GM12878 (cell line): ENCODE results near the gene TSNAX. TPM values are rescaled to one million over a fixed set of nuclear protein-coding genes. Genes with fewer than 3 reads are reported as not detected.

Experiments used
- ATAC-seq: fragments of 200-7000 bp; cut with Tn5 transposase; 3 replicates; pipeline ENCODE4 v1.9.1; 2020; ENCODE audit warnings: mild to moderate bottlenecking, moderate library complexity
- BruUV-seq: library from RNA; stranded (reverse); fragments of 400-500 nt; replicated peaks from 2 replicates; lab custom pipeline; 2021; lab: Mats Ljungman, UMichigan
- CTCF ChIA-PET: fragments of 300-600 bp; sonication (Branson Sonifier 250); formaldehyde crosslinking; extraction: SDS; loops from one replicate; lab custom pipeline; 2021; ENCODE audit warnings: inconsistent platforms; lab: Yijun Ruan, JAX
- POLR2A ChIA-PET: fragments of 350-600 bp; formaldehyde crosslinking; extraction: SDS; loops from one replicate; lab custom pipeline; 2021; ENCODE audit warnings: inconsistent platforms; lab: Charles Lee
- RAD21 ChIA-PET: fragments of 300-600 bp; sonication (Branson Sonifier 250); formaldehyde crosslinking; loops from one replicate; lab custom pipeline; 2023; ENCODE audit warnings: antibody characterized with exemption; ENCODE audit not compliant: unreplicated experiment; lab: Charles Lee
- SMC1A ChIA-PET: fragments of 300-600 bp; sonication (Branson Sonifier 250); formaldehyde crosslinking; loops from one replicate; lab custom pipeline; 2023; ENCODE audit not compliant: unreplicated experiment, uncharacterized antibody; lab: Charles Lee
- DNase-seq: peaks from one replicate; pipeline ENCODE4 v3.0.0-alpha.2; 2011; ENCODE audit warnings: low read depth, low spot score
- FAIRE-seq: peaks from 3 replicates; lab custom pipeline; 2011; peaks lifted over from hg19 to GRCh38; lab: Jason Lieb, UNC
- H2AFZ ChIP-seq: 2 replicates; pipeline ENCODE4 v1.6.0; 2011; ENCODE audit warnings: low read depth, low read length, control low read depth; ENCODE audit not compliant: control insufficient read depth
- H3K27ac ChIP-seq: 2 replicates; pipeline ENCODE4 v1.5.1; 2011; ENCODE audit warnings: control low read depth; ENCODE audit not compliant: control insufficient read depth, insufficient read depth
- H3K27me3 ChIP-seq, 2 experiments: replicated peaks in 1 of 2; 2 replicates each; pipeline versions ENCODE4 v1.6.0 to v1.6.1; 2011; ENCODE audit warnings: low read length in 1 of 2; ENCODE audit not compliant: control insufficient read depth in 2 of 2, insufficient read depth in 2 of 2
- H3K36me3 ChIP-seq, 2 experiments: 2 replicates each; pipeline ENCODE4 v1.5.1; 2011; ENCODE audit warnings: low read length in 1 of 2; ENCODE audit not compliant: control insufficient read depth in 2 of 2, insufficient read depth in 2 of 2
- H3K4me1 ChIP-seq: 2 replicates; pipeline ENCODE4 v1.6.1; 2011; ENCODE audit warnings: mild to moderate bottlenecking, low read length, moderate library complexity, mixed read lengths; ENCODE audit not compliant: control insufficient read depth, insufficient read depth
- H3K4me2 ChIP-seq: 2 replicates; pipeline ENCODE4 v1.6.0; 2011; ENCODE audit warnings: control low read depth; ENCODE audit not compliant: control insufficient read depth, insufficient read depth
- H3K4me3 ChIP-seq: fragments of 200-600 bp; sonication (generic); 2 replicates; pipeline ENCODE4 v1.5.1; 2016
- H3K79me2 ChIP-seq: 2 replicates; pipeline ENCODE4 v1.6.0; 2011; ENCODE audit warnings: low read length; ENCODE audit not compliant: control insufficient read depth, insufficient read depth
- H3K9ac ChIP-seq: 2 replicates; pipeline ENCODE4 v1.8.0; 2011; ENCODE audit warnings: low read length, control low read depth, mixed read lengths; ENCODE audit not compliant: control insufficient read depth, insufficient read depth
- H3K9me3 ChIP-seq: replicated peaks from 3 replicates; pipeline ENCODE4 v1.5.1; 2011; ENCODE audit warnings: mild to moderate bottlenecking, low read length; ENCODE audit not compliant: control insufficient read depth, insufficient read depth
- H4K20me1 ChIP-seq: 2 replicates; pipeline ENCODE4 v1.6.0; 2011; ENCODE audit not compliant: control insufficient read depth, insufficient read depth
- BHLHE40 ChIP-seq, 2 experiments: fragments of 450-650 bp in 1 of 2; IDR thresholded peaks; 2 replicates each; pipeline ENCODE4 v1.6.1; 2011 to 2017; ENCODE audit warnings: low read depth in 2 of 2, borderline replicate concordance in 1 of 2, improper control_type of control experiment in 1 of 2, low read length in 1 of 2, mild to moderate bottlenecking in 1 of 2
- CBX5 ChIP-seq: sonication (generic); IDR thresholded peaks from 2 replicates; pipeline ENCODE4 v1.6.1; 2016; ENCODE audit warnings: low read depth, moderate library complexity, mild to moderate bottlenecking, inconsistent platforms
- GABPA ChIP-seq: IDR thresholded peaks from 2 replicates; pipeline ENCODE4 v1.6.1; 2014; ENCODE audit warnings: antibody characterized with exemption, low read depth, mild to moderate bottlenecking, inconsistent platforms
- GATAD2B ChIP-seq: fragments of 450-650 bp; conservative IDR thresholded peaks from 2 replicates; pipeline ENCODE4 v1.6.1; 2017; ENCODE audit warnings: low read depth, mild to moderate bottlenecking, moderate library complexity
- KLF5 ChIP-seq: fragments of 450-650 bp; IDR thresholded peaks from 2 replicates; pipeline ENCODE4 v1.6.1; 2014; ENCODE audit warnings: mild to moderate bottlenecking; ENCODE audit not compliant: partially characterized antibody
- NR2C2 ChIP-seq: IDR thresholded peaks from 2 replicates; pipeline ENCODE4 v1.6.1; 2011; ENCODE audit warnings: borderline replicate concordance, low read depth; ENCODE audit not compliant: control insufficient read depth, insufficient read length
- ZZZ3 ChIP-seq: IDR thresholded peaks from 2 replicates; pipeline ENCODE4 v1.6.1; 2011; ENCODE audit warnings: low read depth; ENCODE audit not compliant: control insufficient read depth, insufficient read length
- WGBS: methylation state at CpG from one replicate; pipeline ENCODE4 v1.1.6; 2016; ENCODE audit warnings: low lambda C conversion rate; ENCODE audit not compliant: insufficient replicate concordance, insufficient coverage; ENCODE audit errors: missing lambda C conversion rate; 5-methylcytosine and 5-hydroxymethylcytosine counted together
- in situ Hi-C: fragments of 300-500 bp; cut with MboI; formaldehyde crosslinking; loops from 9 replicates; pipeline ENCODE4 v1.14.3; 2018; ENCODE audit warnings: mixed read lengths
- intact Hi-C: fragments of 100-400 bp; cut with micrococcal nuclease; formaldehyde crosslinking; loops from one replicate; pipeline ENCODE4 v1.14.2; 2022; ENCODE audit not compliant: unreplicated experiment
- polyA plus RNA-seq, 11 experiments: library from polyadenylated mRNA; depleted of rRNA in 4 of 11; unstranded in 6 of 11; stranded (reverse) in 5 of 11; fragments of >200 nt; fragmentation: Nextera tagmentation in 4 of 11; fragmentation: Illumina TruSeq in 1 of 11; extraction: Ambion mirVana in 4 of 11; extraction: Trizol in 1 of 11; gene quantifications; 1 replicate in 1 of 11; 2 replicates in 10 of 11; pipeline versions ENCODE4 v1.2.1 to v1.2.3, GENCODE V29; 2011 to 2016; ENCODE audit warnings: inconsistent platforms in 2 of 11, missing spikeins in 2 of 11, low read depth in 1 of 11
- total RNA-seq, 4 experiments: library from RNA; depleted of rRNA in 3 of 4; stranded (reverse); fragments of >200 nt in 3 of 4; fragmentation: Illumina TruSeq in 1 of 4; extraction: Trizol in 1 of 4; gene quantifications; 2 replicates each; pipeline versions ENCODE4 v1.2.1 to v1.2.3, GENCODE V29; 2013 to 2021
- TF ChIP-seq, protein P1 (sequence below): fragments of 450-650 bp; IDR thresholded peaks from 2 replicates; pipeline ENCODE4 v1.6.1; 2017; ENCODE audit warnings: mild to moderate bottlenecking
- TF ChIP-seq, protein P2 (sequence below): IDR thresholded peaks from 2 replicates; pipeline ENCODE4 v1.6.1; 2011; ENCODE audit warnings: low read depth, mild to moderate bottlenecking, low read length, moderate library complexity, borderline replicate concordance; ENCODE audit errors: extremely low read depth
- TF ChIP-seq, protein P3 (sequence below): fragments of 450-650 bp; IDR thresholded peaks from 2 replicates; pipeline ENCODE4 v1.6.1; 2016; ENCODE audit warnings: mild to moderate bottlenecking

TSNAX gene
- total and polyA plus RNA-seq, 10 of the 15 experiments (the other 5 are each of a cell fraction or from before 2014, with no cell fraction given), result 24.8 to 49.7 (median 35.6) TPM

DNA sequence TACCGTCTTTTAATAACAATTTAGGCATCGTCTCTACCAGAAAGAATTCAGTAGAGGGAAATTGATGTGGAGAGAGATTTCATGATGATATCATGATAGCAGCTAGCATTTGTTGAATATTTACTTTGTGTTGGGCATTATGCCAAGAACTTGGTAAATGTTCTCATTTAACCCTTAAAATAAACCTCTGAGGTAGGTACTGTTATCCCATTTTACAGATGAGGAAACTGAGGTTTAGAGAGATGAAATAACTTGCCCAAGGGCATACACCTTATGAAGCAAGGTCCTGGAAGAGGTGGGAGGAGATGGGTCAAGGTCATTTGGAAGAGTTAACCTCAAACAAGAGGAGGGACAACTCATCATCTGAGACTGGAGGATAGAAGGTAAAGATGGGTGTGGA is 34.8 kb downstream of the TSNAX start:
- no TSS peak for BruUV-seq
- no peaks in the 10 kb centered on the region for H3K79me2 ChIP-seq
- no peak overlapping the region for H3K9ac ChIP-seq
- no peaks in the 10 kb centered on the region for H3K4me1 ChIP-seq
- ChIA-PET RAD21 (no interaction called here), SMC1A (no interaction called here), CTCF (interaction anchor here (0.9 to 1.0 kb wide), 2 partner anchors 12 to 165 kb away, joined by 3 read pairs; no protein-coding TSS in a partner anchor), POLR2A (no interaction called here)
- no peak overlapping the region for H3K27ac ChIP-seq
- FAIRE-seq (no peak), ATAC-seq (no peak), DNase-seq (no peak)
- 95% methylated on average over 2 of the region's 2 CpGs for WGBS
- no peak overlapping the region for H2AFZ ChIP-seq
- no peaks in the 10 kb centered on the region for H4K20me1 ChIP-seq
- no peak overlapping the region for H3K4me2 ChIP-seq
- intact Hi-C loops, result no loop called here
- no peaks in the 10 kb centered on the region for H3K9me3 ChIP-seq
- no peaks in the 10 kb centered on the region for H3K27me3 ChIP-seq
- no peak overlapping the region for H3K4me3 ChIP-seq
- in situ Hi-C loops, result no loop called here
- TF ChIP-seq, protein P1, sequence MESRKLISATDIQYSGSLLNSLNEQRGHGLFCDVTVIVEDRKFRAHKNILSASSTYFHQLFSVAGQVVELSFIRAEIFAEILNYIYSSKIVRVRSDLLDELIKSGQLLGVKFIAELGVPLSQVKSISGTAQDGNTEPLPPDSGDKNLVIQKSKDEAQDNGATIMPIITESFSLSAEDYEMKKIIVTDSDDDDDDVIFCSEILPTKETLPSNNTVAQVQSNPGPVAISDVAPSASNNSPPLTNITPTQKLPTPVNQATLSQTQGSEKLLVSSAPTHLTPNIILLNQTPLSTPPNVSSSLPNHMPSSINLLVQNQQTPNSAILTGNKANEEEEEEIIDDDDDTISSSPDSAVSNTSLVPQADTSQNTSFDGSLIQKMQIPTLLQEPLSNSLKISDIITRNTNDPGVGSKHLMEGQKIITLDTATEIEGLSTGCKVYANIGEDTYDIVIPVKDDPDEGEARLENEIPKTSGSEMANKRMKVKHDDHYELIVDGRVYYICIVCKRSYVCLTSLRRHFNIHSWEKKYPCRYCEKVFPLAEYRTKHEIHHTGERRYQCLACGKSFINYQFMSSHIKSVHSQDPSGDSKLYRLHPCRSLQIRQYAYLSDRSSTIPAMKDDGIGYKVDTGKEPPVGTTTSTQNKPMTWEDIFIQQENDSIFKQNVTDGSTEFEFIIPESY, result no peak
- no peak for TF ChIP-seq CBX5
- TF ChIP-seq GABPA, result no peak
- no peak for TF ChIP-seq ZZZ3
- TF ChIP-seq, protein P2, sequence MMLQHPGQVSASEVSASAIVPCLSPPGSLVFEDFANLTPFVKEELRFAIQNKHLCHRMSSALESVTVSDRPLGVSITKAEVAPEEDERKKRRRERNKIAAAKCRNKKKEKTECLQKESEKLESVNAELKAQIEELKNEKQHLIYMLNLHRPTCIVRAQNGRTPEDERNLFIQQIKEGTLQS, result no peak
- TF ChIP-seq NR2C2, result no peak
- TF ChIP-seq BHLHE40 (IDR thresholded peaks at IDR 0.05; ENCODE audit: borderline replicate concordance in 1 of 2, low read depth in 2 of 2, low read length in 1 of 2), result no peak
- TF ChIP-seq KLF5, result no peak
- TF ChIP-seq, protein P3, sequence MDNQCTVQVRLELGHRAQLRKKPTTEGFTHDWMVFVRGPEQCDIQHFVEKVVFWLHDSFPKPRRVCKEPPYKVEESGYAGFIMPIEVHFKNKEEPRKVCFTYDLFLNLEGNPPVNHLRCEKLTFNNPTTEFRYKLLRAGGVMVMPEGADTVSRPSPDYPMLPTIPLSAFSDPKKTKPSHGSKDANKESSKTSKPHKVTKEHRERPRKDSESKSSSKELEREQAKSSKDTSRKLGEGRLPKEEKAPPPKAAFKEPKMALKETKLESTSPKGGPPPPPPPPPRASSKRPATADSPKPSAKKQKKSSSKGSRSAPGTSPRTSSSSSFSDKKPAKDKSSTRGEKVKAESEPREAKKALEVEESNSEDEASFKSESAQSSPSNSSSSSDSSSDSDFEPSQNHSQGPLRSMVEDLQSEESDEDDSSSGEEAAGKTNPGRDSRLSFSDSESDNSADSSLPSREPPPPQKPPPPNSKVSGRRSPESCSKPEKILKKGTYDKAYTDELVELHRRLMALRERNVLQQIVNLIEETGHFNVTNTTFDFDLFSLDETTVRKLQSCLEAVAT, result no peak
- no peak for TF ChIP-seq GATAD2B
- H3K36me3 ChIP-seq, result peaks cover 0 to 14% of the 10 kb centered on the region in 2 experiments; a peak in 3 of 4 replicates
